Fibroblast of skin of left quadriceps (primary cell): ENCODE data around the gene PILRB.

Experiments used
- DNase-seq, 2 experiments: peaks; one replicate each; pipeline ENCODE4 v3.0.0-alpha.2; 2013; ENCODE audit warnings: low read depth in 2 of 2

Gene PILRB

DNA sequence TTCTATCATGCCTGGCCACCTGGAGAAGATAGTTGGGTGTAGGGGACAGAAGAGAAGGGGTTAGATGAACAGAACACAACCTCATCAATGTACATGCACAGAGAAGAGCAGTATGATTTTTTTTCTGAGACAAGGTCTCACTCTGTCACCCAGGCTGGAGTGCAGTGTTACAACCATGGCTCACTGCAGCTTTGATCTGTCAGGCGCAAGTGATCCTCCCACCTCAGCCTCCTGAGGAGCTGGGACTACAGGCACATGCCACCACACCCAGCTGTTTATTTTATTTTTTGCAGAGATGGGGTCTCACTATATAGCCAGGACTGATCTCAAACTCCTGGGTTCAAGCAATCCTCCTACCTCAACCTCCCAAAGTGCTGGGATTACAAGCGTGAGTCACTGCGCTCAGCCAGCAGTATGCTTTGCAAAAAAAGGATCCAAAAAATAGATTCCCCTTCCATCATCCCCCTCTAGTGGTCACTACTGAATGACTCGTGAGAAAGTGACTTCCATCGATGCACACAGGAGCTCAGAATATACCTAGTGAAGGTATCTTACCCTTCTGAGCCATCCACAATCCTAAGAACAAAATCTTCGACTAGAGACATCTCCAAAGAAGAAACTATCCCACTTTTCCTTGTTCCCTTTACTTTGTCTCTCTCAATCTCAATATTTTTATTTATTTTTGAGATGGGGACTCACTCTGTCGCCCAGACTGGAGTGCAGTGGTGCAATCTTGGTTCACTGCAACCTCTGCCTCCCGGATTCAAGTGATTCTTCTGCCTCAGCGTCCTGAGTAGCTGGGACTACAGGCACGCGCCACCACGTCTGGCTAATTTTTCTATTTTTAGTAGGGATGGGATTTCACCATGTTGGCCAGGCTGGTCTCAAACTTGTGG, 49.6 kb downstream of the PILRB start:
- peak; percentile 39 to 48 for DNase-seq

DNA sequence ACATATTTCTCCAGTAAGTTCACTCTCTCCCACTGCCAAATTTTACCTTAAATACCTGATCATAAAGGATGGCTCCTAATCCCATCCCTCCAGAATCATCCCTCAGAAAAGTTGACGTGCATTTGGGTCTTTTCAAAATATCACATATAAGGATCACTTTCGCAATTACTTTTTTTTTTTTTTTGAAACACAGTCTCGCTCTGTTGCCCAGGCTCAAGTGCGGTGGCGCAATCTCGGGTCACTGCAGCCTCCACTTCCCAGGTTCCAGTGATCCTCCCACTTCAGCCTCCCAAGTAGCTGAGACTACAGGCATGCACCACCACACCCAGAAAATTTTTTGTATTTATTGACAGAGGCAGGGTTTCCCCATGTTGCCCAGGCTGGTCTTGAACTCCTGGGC, 53.2 kb downstream of the PILRB start:
- no peak for DNase-seq

DNA sequence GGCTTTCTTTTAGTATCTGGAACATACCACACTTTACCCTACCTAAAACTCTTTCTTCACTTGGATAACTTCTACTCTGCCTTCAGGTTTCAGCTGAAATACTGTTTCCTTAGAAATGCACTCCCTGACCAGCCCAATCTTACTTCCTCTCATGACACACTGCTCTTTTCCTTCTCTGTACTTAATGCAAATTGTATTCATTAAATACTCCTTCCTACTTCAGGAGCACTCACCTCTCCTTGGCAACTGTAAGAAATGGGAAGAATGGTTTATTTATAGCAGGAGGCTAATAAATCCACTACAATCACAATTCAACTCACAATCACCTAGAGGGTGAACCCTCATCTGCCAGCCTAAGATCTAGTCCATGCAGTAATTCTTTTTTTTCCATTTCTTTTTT, 55.4 kb downstream of the PILRB start:
- DNase-seq, result no peak

DNA sequence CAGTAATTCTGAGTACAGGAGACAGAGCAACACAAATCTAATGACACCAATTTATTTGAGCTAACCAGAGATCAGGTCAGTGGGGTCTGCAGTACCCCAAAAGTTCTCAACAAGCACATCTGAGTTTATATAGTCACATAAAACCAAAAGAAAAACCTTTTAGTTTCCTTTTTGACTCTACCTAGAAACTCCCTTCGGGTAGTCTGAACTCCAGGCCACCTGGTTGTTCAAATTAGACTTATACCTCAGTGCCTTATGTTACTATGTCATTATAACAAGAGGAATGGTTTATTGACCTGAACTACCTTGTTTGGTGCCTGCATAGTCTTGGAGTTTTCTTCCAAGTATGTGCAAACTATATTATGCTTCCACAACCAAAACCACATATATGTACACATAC, 56.0 kb downstream of the PILRB start:
- no peak for DNase-seq

DNA sequence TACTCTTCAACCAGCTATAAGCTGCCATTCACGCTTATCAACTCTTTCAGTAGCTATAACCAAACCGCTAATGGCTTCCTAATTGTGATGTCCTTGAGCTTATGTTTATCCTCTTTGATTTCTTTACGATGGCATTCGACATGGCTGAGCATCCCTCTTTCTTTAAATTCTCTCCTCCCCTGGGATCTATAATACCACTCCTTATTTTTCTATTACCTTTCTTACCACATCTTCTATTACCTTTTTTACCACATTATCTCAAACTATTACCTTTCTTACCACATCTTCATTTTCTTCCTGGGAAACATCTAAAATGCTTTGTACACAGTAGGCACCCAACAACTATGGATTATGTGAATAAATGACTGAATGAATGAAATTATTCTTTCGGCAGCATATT, 57.5 kb downstream of the PILRB start:
- no peak for DNase-seq
